ENCODE results near the gene TIMM10. TPM values are rescaled to one million over a fixed set of nuclear protein-coding genes. Genes with fewer than 3 reads are reported as not detected.

Gene TIMM10
- total and polyA plus RNA-seq, 12 donors, result 23.9 to 89.0 (median 53.7) TPM

DNA sequence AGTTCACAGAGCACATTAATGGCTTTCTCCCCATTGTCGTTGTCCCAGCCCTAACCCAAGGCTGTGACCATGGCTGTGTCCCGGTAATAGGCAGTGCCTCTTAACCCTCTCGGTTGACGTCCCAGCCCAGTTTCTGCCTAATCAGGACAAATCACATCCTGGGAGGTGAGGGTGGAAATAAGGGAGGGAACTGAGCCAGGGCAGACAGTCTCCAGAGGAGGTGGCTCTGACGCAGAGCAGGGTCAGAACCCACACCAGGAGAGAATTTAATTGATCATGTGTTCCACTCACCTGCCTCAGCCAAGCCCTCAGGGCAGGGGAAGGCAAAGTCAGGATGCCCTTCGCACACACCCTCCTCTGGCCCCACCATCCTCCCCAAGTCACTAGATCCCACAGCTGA lies 32.0 kb downstream of the TIMM10 start:
- Histone ChIP-seq H3K4me3 (no peak overlapping the region), H3K27ac (peak overlapping the region in 2 of 5 donors; percentile 24 to 67), H3K36me3 (replicated peaks in 1 of 2) (no peaks in the 10 kb centered on the region), H3K9me3 (replicated peaks in 1 of 3) (no peaks in the 10 kb centered on the region), H3K27me3 (no peaks in the 10 kb centered on the region), H3K4me1 (replicated peaks in 1 of 2) (peaks cover 22 to 28% of the 10 kb centered on the region in 2 donors)
- TF ChIP-seq, protein P1, sequence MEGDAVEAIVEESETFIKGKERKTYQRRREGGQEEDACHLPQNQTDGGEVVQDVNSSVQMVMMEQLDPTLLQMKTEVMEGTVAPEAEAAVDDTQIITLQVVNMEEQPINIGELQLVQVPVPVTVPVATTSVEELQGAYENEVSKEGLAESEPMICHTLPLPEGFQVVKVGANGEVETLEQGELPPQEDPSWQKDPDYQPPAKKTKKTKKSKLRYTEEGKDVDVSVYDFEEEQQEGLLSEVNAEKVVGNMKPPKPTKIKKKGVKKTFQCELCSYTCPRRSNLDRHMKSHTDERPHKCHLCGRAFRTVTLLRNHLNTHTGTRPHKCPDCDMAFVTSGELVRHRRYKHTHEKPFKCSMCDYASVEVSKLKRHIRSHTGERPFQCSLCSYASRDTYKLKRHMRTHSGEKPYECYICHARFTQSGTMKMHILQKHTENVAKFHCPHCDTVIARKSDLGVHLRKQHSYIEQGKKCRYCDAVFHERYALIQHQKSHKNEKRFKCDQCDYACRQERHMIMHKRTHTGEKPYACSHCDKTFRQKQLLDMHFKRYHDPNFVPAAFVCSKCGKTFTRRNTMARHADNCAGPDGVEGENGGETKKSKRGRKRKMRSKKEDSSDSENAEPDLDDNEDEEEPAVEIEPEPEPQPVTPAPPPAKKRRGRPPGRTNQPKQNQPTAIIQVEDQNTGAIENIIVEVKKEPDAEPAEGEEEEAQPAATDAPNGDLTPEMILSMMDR (IDR thresholded peaks at IDR 0.05), result no peak
- peak in 3 of 7 donors; percentile 40 to 72 (median 63) for DNase-seq
- intact Hi-C loops (cut with DNase I), result no loop called here
- WGBS, 4 donors, result 37 to 60% (median 48%) methylated on average over 4 to 6 of the region's 6 CpGs

DNA sequence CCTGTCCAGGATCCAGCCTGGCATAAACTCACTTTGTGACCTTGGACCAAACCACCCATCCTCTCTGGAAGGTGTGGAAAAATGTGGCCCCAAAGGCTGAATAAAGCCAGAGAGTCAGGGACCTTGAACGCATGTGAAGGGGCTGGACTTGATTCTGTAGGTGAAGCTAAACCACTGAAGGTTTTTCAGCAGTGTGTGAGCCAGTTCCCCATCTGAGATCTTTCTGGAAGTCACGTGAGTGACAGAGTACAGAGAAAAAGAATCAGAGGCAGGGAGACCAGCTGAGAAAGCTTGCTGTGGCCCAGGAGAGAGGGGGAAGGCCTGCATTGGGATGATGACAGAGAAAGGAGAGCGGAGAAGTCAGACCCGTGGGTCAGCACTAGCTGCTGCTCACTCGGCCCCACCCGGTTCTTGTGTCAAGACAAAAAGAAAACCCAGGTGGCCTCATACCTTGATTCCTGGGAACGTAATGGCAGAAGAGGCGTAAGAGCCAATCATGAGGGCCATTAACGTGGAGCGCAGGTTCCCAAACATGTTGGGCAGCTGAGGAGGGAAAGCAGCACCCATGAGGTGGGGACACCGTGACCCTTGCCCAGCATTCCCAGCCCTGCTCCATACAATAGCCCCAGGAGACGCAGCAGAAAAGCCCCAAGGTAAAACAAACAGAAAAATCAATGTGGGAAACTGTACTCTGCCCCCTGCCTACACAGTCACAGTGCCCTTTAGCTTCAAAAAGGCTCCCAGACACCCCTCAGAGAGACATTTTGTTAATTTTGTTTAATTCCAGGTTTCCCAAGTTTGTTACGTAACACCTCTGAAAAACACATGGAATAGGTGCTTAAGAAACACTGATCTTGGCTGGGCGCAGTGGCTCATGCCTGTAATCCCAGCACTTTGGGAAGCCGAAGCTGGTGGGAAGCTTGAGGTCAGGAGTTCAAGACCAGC lies 33.0 kb downstream of the TIMM10 start:
- WGBS, 4 donors, result 93 to 96% (median 94%) methylated on average over 15 of the region's 15 CpGs
- Histone ChIP-seq H3K4me1 (replicated peaks in 1 of 2) (peaks cover 22 to 26% of the 10 kb centered on the region in 2 donors), H3K27ac (no peak overlapping the region), H3K27me3 (no peaks in the 10 kb centered on the region), H3K4me3 (no peak overlapping the region), H3K36me3 (replicated peaks in 1 of 2) (no peaks in the 10 kb centered on the region), H3K9me3 (replicated peaks in 1 of 3) (no peaks in the 10 kb centered on the region)
- intact Hi-C loops (cut with DNase I), result no loop called here
- TF ChIP-seq, protein P1 (IDR thresholded peaks at IDR 0.05), result no peak
- no peak for TF ChIP-seq POLR2A (IDR thresholded peaks at IDR 0.05)
- DNase-seq, result no peak

DNA sequence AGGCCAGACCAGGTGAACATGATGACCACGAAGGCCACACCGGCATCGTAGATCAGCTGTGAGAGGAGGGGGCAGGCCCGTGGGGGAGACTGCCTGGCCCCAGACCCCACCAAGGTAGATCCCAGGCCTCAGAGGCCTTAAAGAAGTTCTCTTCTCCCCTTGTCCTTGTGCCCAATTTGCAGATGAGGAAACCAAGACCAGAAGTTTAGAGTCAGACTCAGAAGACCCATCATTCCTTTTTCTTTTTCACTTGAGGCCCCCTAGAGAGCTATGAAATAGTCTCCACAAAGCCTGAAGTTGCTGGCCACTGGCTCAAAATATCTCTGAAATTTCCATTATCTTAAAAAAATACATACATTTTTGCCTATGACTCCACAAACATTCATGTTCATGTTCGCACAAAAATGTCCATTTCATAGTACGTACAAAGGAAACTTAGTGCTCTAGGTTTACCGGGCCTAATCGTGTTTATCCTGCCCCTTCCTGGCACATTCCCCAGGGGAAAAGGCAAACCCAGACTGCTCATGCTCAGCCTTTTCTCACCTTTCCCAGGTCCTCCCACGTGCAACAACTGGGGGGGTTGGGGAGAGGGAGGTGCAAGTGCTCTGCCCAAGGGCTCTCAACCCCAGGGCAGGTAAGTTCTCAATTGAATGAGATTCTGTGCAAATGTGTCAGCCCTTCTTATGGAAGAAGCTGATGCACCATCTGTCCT lies 34.3 kb downstream of the TIMM10 start:
- Histone ChIP-seq H3K4me1 (replicated peaks in 1 of 2) (peaks cover 13 to 19% of the 10 kb centered on the region in 2 donors), H3K27ac (no peak overlapping the region), H3K4me3 (no peak overlapping the region), H3K9me3 (replicated peaks in 1 of 3) (no peaks in the 10 kb centered on the region), H3K36me3 (replicated peaks in 1 of 2) (no peaks in the 10 kb centered on the region), H3K27me3 (no peaks in the 10 kb centered on the region)
- DNase-seq, result no peak
- 85 to 87% (median 86%) methylated on average over 9 of the region's 9 CpGs for WGBS, 4 donors
- intact Hi-C loops (cut with DNase I), result no loop called here
- no peak for TF ChIP-seq POLR2A (IDR thresholded peaks at IDR 0.05)
- TF ChIP-seq, protein P1 (IDR thresholded peaks at IDR 0.05), result no peak
